GM23338 (cell line): ENCODE data around the gene ZEB1. TPM values are rescaled to one million over a fixed set of nuclear protein-coding genes. Genes with fewer than 3 reads are reported as not detected.
A peak's percentile ranks its signal among the peaks of the same experiment; 100 is the strongest.

Experiments
- ATAC-seq: fragments of 200-7000 bp; cut with Tn5 transposase; 3 replicates; pipeline ENCODE4 v1.9.1; 2020
- DNase-seq: peaks from one replicate; pipeline ENCODE4 v3.0.0-alpha.2; 2015; ENCODE audit warnings: low spot score
- H2AFZ ChIP-seq: fragments of 200-600 bp; sonication (generic); 2 replicates; pipeline ENCODE4 v1.8.0; 2016; ENCODE audit warnings: antibody characterized with exemption, mild to moderate bottlenecking, moderate library complexity
- H3F3A ChIP-seq: fragments of 200-600 bp; sonication (generic); replicated peaks from 2 replicates; pipeline ENCODE4 v1.8.0; 2017; ENCODE audit warnings: antibody characterized with exemption, mixed run types, low read depth
- H3K27ac ChIP-seq: fragments of 200-600 bp; sonication (generic); 2 replicates; pipeline ENCODE4 v1.6.1; 2016; ENCODE audit warnings: low read depth
- H3K27me3 ChIP-seq: fragments of 200-600 bp; sonication (generic); 2 replicates; pipeline ENCODE4 v1.8.0; 2016; ENCODE audit warnings: mild to moderate bottlenecking, mixed run types, moderate library complexity; ENCODE audit not compliant: insufficient read depth
- H3K36me3 ChIP-seq: fragments of 200-600 bp; sonication (generic); 2 replicates; pipeline ENCODE4 v1.8.0; 2016; ENCODE audit warnings: mild to moderate bottlenecking; ENCODE audit not compliant: insufficient read depth
- H3K4me1 ChIP-seq: fragments of 200-600 bp; sonication (generic); 2 replicates; pipeline ENCODE4 v1.8.0; 2016; ENCODE audit warnings: mild to moderate bottlenecking, moderate library complexity; ENCODE audit not compliant: insufficient read depth
- H3K4me2 ChIP-seq: fragments of 200-600 bp; sonication (generic); 2 replicates; pipeline ENCODE4 v1.7.1; 2017; ENCODE audit warnings: mixed run types
- H3K4me3 ChIP-seq: fragments of 200-600 bp; sonication (generic); 2 replicates; pipeline ENCODE4 v1.6.1; 2016; ENCODE audit warnings: mixed run types
- H3K79me2 ChIP-seq: fragments of 200-600 bp; sonication (generic); replicated peaks from 2 replicates; pipeline ENCODE4 v1.8.0; 2017; ENCODE audit warnings: mild to moderate bottlenecking; ENCODE audit not compliant: insufficient read depth
- H3K9me2 ChIP-seq: fragments of 200-600 bp; sonication (generic); 2 replicates; pipeline ENCODE4 v1.8.0; 2017; ENCODE audit not compliant: insufficient read depth
- H4K20me1 ChIP-seq: fragments of 200-600 bp; sonication (generic); replicated peaks from 2 replicates; pipeline ENCODE4 v1.8.0; 2017; ENCODE audit warnings: mild to moderate bottlenecking; ENCODE audit not compliant: insufficient read depth
- H3K27ac Mint-ChIP-seq: 2 replicates; pipeline ENCODE4 v1.8.0; 2020; ENCODE audit warnings: inconsistent platforms, mild to moderate bottlenecking, moderate library complexity, mixed read lengths
- H3K27me3 Mint-ChIP-seq: 3 replicates; pipeline ENCODE4 v1.8.0; 2022; ENCODE audit warnings: low read depth, mild to moderate bottlenecking, moderate library complexity, mixed read lengths, inconsistent platforms; ENCODE audit not compliant: insufficient read depth, poor library complexity
- H3K36me3 Mint-ChIP-seq: 3 replicates; pipeline ENCODE4 v1.8.0; 2021; ENCODE audit warnings: low read depth, mild to moderate bottlenecking, inconsistent platforms, moderate library complexity, mixed read lengths
- H3K4me1 Mint-ChIP-seq: 3 replicates; pipeline ENCODE4 v1.8.0; 2020; ENCODE audit warnings: mild to moderate bottlenecking, inconsistent platforms, mixed read lengths
- H3K4me3 Mint-ChIP-seq: 3 replicates; pipeline ENCODE4 v1.8.0; 2021; ENCODE audit warnings: moderate library complexity, mild to moderate bottlenecking, inconsistent platforms, mixed read lengths
- H3K9me3 Mint-ChIP-seq: 3 replicates; pipeline ENCODE4 v1.8.0; 2020; ENCODE audit warnings: moderate library complexity, mild to moderate bottlenecking, inconsistent platforms, mixed read lengths
- CREB1 ChIP-seq: fragments of 250-450 bp; sonication (Bioruptor Pico); IDR thresholded peaks from 2 replicates; pipeline ENCODE4 v1.5.0; 2020; ENCODE audit warnings: low read depth, mild to moderate bottlenecking, moderate library complexity
- CTCF ChIP-seq, 2 experiments: fragments of 200-600 bp in 1 of 2; sonication (generic) in 1 of 2; conservative IDR thresholded peaks; 2 replicates each; pipeline versions ENCODE4 v1.5.1 to v1.6.1; 2016 to 2017; ENCODE audit warnings: antibody characterized with exemption in 2 of 2, low read depth in 2 of 2, mild to moderate bottlenecking in 2 of 2, moderate library complexity in 1 of 2
- ETS1 ChIP-seq: IDR thresholded peaks from 2 replicates; pipeline ENCODE4 v1.6.1; 2016; ENCODE audit warnings: antibody characterized with exemption
- EZH2 ChIP-seq: fragments of 200-600 bp; sonication (generic); IDR thresholded peaks from one replicate; pipeline ENCODE4 v1.8.0; 2017; ENCODE audit warnings: antibody characterized with exemption, mild to moderate bottlenecking, low read depth; ENCODE audit not compliant: unreplicated experiment
- EZH2phosphoT487 ChIP-seq: fragments of 200-600 bp; sonication (generic); IDR thresholded peaks from one replicate; pipeline ENCODE4 v1.8.1; 2018; ENCODE audit warnings: antibody characterized with exemption; ENCODE audit not compliant: unreplicated experiment
- JUNB ChIP-seq: IDR thresholded peaks from one replicate; pipeline ENCODE4 v1.6.1; 2016; ENCODE audit warnings: antibody characterized with exemption; ENCODE audit not compliant: unreplicated experiment
- NANOG ChIP-seq: IDR thresholded peaks from 2 replicates; pipeline ENCODE4 v1.6.1; 2016; ENCODE audit warnings: antibody characterized with exemption, borderline replicate concordance
- POLR2AphosphoS5 ChIP-seq: IDR thresholded peaks from 2 replicates; pipeline ENCODE4 v1.6.1; 2016; ENCODE audit warnings: antibody characterized with exemption, low read depth
- REST ChIP-seq: IDR thresholded peaks from one replicate; pipeline ENCODE4 v1.6.1; 2018; ENCODE audit warnings: antibody characterized with exemption; ENCODE audit not compliant: unreplicated experiment
- STAT1 ChIP-seq: IDR thresholded peaks from one replicate; pipeline ENCODE4 v1.6.1; 2016; ENCODE audit warnings: antibody characterized with exemption; ENCODE audit not compliant: unreplicated experiment
- ZNF114 ChIP-seq: fragments of 250-450 bp; sonication (Bioruptor Pico); IDR thresholded peaks from 2 replicates; pipeline ENCODE4 v1.5.0; 2020; ENCODE audit warnings: mild to moderate bottlenecking, moderate library complexity
- ZNF331 ChIP-seq: fragments of 250-450 bp; sonication (Bioruptor Pico); IDR thresholded peaks from 2 replicates; pipeline ENCODE4 v1.5.0; 2020; ENCODE audit warnings: low read depth, mild to moderate bottlenecking, moderate library complexity
- ZNF462 ChIP-seq: fragments of 250-450 bp; sonication (Bioruptor Pico); IDR thresholded peaks from 2 replicates; pipeline ENCODE4 v1.5.0; 2020; ENCODE audit warnings: mild to moderate bottlenecking, moderate library complexity
- polyA plus RNA-seq: library from polyadenylated mRNA; unstranded; fragments of >200 nt; fragmentation: Nextera tagmentation; extraction: Ambion mirVana; gene quantifications from 2 replicates; pipeline ENCODE4 v1.2.1, GENCODE V29; 2016
- total RNA-seq: library from RNA; depleted of rRNA; stranded (reverse); fragments of >200 nt; shearing (Covaris generic); gene quantifications from 2 replicates; pipeline ENCODE4 v1.2.3, GENCODE V29; 2014

Gene ZEB1
- total and polyA plus RNA-seq, 2 experiments from 2014 or later, result 0.16 to 0.45 TPM

GRCh38 chr10:31437959-31438358, 118.9 kb downstream of the ZEB1 start:
- H3K9me2 ChIP-seq, result no peaks in the 10 kb centered on the region
- Mint-ChIP-seq H3K27ac (no peak overlapping the region), H3K27me3 (peaks cover 2% of the 10 kb centered on the region), H3K9me3 (peaks cover 5% of the 10 kb centered on the region; the same call in 2 of the 3 replicates), H3K4me1 (no peaks in the 10 kb centered on the region), H3K36me3 (no peaks in the 10 kb centered on the region; the same call in 2 of the 3 replicates), H3K4me3 (no peak overlapping the region)
- no peak overlapping the region for H3K27ac ChIP-seq
- H2AFZ ChIP-seq, result 0 out of 2 replicates have a peak overlapping the region, but pooled peaks have one; percentile 23
- no peak for TF ChIP-seq CREB1
- TF ChIP-seq REST, result no peak
- no peak for TF ChIP-seq JUNB
- TF ChIP-seq EZH2phosphoT487, result no peak
- no peak for TF ChIP-seq EZH2
- TF ChIP-seq NANOG, result no peak
- no peak for TF ChIP-seq STAT1
- no peak for TF ChIP-seq ZNF114 (CRISPR knock-in tag)
- no peak for TF ChIP-seq CTCF (conservative IDR thresholded peaks at IDR 0.05; ENCODE audit: low read depth in 2 of 2)
- no peak for TF ChIP-seq ZNF462 (CRISPR knock-in tag)
- TF ChIP-seq ETS1, result no peak
- no peak for TF ChIP-seq ZNF331 (CRISPR knock-in tag)
- TF ChIP-seq POLR2AphosphoS5, result no peak
- no peak overlapping the region for H3K4me3 ChIP-seq
- H3K4me2 ChIP-seq, result no peak overlapping the region
- no peak for DNase-seq
- no peaks in the 10 kb centered on the region for H3K36me3 ChIP-seq
- no peaks in the 10 kb centered on the region for H3F3A ChIP-seq
- H4K20me1 ChIP-seq, result no peaks in the 10 kb centered on the region
- no peaks in the 10 kb centered on the region for H3K79me2 ChIP-seq
- no peak for ATAC-seq
- no peaks in the 10 kb centered on the region for H3K27me3 ChIP-seq
- H3K4me1 ChIP-seq, result no peaks in the 10 kb centered on the region
